NT2/D1 (cell line): ENCODE data around the gene CDC25C.

ENCODE experiments used
- SUZ12 ChIP-seq: IDR thresholded peaks from 2 replicates; pipeline ENCODE4 v1.6.1; 2011; ENCODE audit not compliant: insufficient read length, insufficient read depth; ENCODE audit errors: extremely low read depth
- YY1 ChIP-seq: IDR thresholded peaks from 2 replicates; pipeline ENCODE4 v1.6.1; 2011; ENCODE audit not compliant: insufficient read length, insufficient read depth
- ZNF274 ChIP-seq: IDR thresholded peaks from 2 replicates; pipeline ENCODE4 v1.6.1; 2011; ENCODE audit warnings: mild to moderate bottlenecking, low read depth, low read length

DNA sequence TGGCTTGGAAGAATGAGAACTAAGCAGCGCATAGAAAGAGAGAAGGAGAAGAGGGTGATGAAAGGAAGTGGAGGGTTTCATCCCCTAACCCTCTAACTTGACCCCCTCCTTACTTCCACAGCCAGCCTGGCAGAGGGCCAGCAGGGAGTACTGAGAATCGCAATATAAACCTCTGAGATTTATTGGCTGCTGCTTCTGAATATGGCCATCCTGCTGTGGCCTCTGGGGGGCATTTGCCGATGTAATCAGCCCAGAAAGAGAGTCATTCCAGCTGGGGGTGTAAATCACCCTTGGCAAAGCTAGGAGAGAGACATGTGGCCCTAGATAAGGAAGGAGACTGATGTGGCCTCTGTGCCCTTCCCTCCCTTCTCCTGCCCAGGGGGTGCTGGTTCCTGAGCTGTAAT, 56.2 kb downstream of the CDC25C start:
- TF ChIP-seq SUZ12: no peak
- no peak for TF ChIP-seq ZNF274
- TF ChIP-seq YY1: no peak
